SIG-M5 treated with dmso at 0.1 percent for 504 hours (cell line): ENCODE results near the gene CTXND1.

Experiments
- DNase-seq: peaks from one replicate; lab custom pipeline; 2025; ENCODE audit not compliant: unreplicated experiment; lab: John Stamatoyannopoulos, UW

Gene CTXND1

GRCh38 chr15:80259942-80260510 is 8.0 kb upstream of the CTXND1 start:
- DNase-seq, result no peak

GRCh38 chr15:80251428-80252120 is 439 bp downstream of the CTXND1 start:
- no peak for DNase-seq

GRCh38 chr15:80250614-80251427 is 1.2 kb downstream of the CTXND1 start:
- DNase-seq, result no peak

DNA sequence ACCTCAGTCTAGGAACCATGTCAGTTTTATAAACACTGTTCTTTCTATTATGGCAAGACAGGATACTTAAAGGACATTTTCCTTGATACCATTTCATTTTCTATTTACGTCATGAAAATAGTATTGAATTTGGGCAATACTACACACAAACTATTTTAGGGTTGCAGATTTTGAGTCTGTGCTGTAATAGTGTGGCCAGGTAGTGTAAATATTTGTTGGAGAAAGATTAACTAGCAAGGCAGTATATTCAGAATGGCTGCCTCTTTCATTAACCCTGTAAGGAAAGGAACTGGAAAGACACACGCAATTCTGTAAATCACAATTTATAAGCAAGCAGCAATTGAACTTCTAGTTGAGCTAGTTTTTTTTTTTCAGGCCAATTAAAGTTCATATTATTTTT is 2.0 kb downstream of the CTXND1 start:
- DNase-seq, result no peak

GRCh38 chr15:80247320-80247719 is 4.7 kb downstream of the CTXND1 start:
- no peak for DNase-seq

GRCh38 chr15:80246425-80246894 is 5.6 kb downstream of the CTXND1 start:
- no peak for DNase-seq

DNA sequence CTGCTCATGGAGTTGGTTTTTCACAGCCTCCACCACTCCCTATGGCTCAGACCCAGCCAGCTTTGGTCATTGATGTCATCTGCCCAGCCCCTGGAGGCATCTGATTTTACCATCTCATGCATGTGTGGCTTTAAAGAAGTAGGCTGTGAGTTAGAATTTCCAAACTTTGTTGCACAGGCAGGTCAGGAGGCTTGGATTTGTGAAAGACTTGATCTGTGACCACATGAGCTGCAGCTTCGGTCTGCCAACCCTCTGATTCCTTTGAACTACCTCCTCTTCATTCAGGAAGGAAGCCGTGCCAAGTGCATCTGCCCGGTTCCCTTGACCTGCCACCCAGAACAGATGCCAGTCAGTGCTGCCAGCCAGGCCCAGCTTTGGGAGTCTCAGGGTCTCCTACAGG is 9.2 kb downstream of the CTXND1 start:
- no peak for DNase-seq

DNA sequence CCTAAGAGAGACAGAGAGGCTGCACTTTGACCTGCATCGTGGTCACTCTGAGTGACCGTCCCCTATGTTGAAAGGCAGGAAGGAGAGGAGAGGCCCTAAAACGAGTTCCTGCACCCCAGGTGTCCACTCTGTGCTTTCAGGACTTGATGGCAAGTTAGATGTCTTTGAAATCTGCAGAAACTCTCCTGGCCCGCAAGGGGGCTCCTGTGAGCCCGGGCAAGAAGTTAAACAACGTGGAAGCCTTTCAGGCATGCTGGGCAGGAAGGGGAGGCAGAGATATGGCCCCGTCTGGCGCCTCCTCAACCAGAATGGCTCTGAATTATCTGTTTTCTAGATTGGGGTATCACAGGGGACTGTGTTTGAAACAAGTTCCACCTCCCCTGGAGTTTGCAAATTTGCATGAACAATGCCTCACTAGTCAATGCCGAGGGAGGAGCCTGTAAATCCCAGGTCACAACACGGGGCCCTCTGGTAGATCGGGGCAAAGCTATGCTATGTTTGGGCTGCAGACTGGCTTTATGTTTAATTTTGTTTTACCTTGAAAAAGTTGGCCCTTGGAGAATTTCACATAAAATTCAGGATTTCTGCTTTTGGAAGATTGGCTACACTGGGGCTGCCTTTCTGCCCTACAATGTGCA is 9.8 kb downstream of the CTXND1 start:
- DNase-seq, result peak; percentile 56

DNA sequence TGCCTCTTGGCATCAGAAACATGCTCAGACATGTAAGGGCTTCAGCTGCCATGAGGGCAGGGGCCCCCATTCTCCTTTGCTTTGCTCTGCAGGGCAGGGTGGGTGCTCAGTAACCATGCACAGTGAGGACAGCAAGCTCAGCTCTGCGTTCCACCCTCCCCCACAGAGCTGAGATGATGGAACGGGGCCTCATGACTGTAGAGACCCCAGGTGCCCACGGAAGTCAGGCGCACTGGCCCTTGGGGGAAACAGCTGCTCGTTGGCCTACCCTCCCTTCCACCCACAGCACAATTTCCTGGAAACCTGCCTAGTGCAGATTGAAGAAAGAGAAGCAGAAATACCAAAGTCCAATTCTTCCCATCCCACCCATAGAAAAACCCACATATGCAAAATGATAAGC is 10.5 kb downstream of the CTXND1 start:
- no peak for DNase-seq

- no peak for DNase-seq
Observed at GRCh38 chr15:80240276-80240675, 11.7 kb downstream of the CTXND1 start.

DNA sequence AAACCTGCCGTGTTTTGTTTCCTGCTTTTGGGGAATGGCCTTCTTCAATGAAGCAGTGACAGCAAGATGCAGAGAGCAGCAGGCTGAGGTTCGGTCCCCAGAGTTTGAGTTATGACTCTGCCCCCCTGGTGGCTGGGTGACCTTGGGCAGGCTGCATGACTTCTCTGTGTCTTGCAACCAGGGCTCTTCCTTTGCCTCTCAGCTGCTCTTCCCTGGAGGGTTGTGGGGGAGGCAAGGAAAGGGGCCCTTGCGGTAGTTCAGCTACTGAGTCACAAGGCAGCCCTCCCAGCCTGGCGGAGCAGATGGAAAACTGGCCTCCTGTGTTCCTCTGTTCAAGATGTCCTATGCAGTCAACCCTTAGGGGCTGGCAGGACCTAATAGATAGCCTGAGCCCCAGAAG is 17.1 kb downstream of the CTXND1 start:
- DNase-seq, result peak; percentile 11

DNA sequence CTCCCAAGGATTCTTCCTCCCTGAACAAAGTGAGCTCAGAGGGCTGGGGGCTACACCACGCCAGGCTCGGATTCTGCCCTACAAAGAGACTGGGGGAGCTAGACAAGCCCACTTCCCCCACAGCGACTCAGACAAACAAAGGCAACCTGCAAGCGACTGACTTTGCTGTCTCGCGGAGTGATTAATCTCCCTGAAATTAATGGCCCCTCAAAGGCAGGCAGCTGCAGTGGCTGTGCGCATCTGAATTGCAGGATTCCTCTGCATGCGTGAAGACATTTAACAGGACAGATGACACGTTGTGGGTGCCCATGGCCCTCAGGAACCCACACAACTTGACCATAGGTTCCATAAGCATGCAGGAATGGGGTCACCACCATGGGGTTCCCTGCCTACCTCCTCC is 18.4 kb downstream of the CTXND1 start:
- no peak for DNase-seq

GRCh38 chr15:80231371-80231770 is 20.6 kb downstream of the CTXND1 start:
- no peak for DNase-seq

- no peak for DNase-seq
Observed at GRCh38 chr15:80228959-80229610, 22.9 kb downstream of the CTXND1 start.

GRCh38 chr15:80219955-80220354 is 32.1 kb downstream of the CTXND1 start:
- DNase-seq, result no peak

- DNase-seq, result no peak
Observed at GRCh38 chr15:80217327-80217900, 34.6 kb downstream of the CTXND1 start.

- DNase-seq, result no peak
Observed at GRCh38 chr15:80216911-80217310, 35.1 kb downstream of the CTXND1 start.

DNA sequence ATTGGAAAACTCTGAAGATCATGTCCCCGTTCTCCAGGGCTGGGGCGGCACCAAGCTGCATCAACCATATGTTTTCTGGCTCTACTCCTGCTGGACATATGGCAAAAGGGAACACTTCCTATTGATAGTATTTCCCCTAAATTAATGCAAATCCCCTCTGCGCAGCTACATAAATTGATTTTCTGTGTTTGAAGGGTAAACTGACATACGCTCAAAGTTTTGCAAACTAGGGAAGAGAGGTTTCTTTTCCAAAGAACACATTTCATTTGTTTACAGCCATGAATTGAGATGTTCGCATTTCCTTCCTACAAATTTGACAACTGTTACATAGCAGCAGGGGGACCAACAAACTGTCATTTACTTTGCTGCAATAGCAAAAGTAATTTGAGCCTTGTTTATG is 35.9 kb downstream of the CTXND1 start:
- DNase-seq, result no peak

GRCh38 chr15:80214910-80215309 is 37.1 kb downstream of the CTXND1 start:
- DNase-seq, result no peak

DNA sequence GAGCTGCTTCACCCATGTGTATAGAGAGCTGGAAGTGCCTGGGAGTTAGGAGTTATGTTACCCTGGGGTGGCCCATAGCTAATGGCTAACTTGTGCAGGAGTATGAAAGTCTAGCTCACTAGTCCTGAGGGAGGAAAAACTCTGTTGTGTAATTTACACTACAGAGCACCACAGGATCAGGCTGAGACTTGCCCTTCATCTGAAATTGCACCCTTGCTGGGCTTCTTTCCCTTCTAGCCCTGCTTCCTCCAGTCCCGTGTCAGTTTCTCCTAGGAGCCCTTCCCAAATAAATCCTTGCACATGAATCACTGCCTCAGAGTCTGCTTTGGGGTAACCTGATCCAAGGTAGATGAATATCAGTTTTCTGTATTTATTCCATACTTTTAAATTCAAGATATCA is 40.0 kb downstream of the CTXND1 start:
- no peak for DNase-seq
